GM12878 (cell line): ENCODE results near the gene DIPK1A. TPM values are rescaled to one million over a fixed set of nuclear protein-coding genes. Genes with fewer than 3 reads are reported as not detected.

Experiments used
- CTCF ChIP-seq, 3 experiments: IDR thresholded peaks in 2 of 3; conservative IDR thresholded peaks in 1 of 3; 2 replicates each; pipeline ENCODE4 v1.5.1; 2011; ENCODE audit warnings: low read depth in 3 of 3, low read length in 3 of 3, mild to moderate bottlenecking in 3 of 3, control low read depth in 2 of 3, moderate library complexity in 2 of 3, inconsistent platforms in 1 of 3, mixed read lengths in 1 of 3; ENCODE audit not compliant: control insufficient read depth in 2 of 3, insufficient read depth in 1 of 3; ENCODE audit errors: extremely low read depth in 1 of 3
- MYC ChIP-seq: IDR thresholded peaks from 2 replicates; pipeline ENCODE4 v1.6.1; 2011; ENCODE audit warnings: mild to moderate bottlenecking, low read length, moderate library complexity, inconsistent platforms; ENCODE audit not compliant: insufficient read depth, insufficient replicate concordance, insufficient read length, severe bottlenecking
- NFIC ChIP-seq: IDR thresholded peaks from 2 replicates; pipeline ENCODE4 v1.6.1; 2012; ENCODE audit warnings: low read depth, mild to moderate bottlenecking, inconsistent platforms, low read length, moderate library complexity
- RAD51 ChIP-seq: fragments of 450-650 bp; IDR thresholded peaks from 2 replicates; pipeline ENCODE4 v1.6.1; 2016; ENCODE audit warnings: moderate library complexity, mild to moderate bottlenecking, inconsistent platforms
- SMC3 ChIP-seq: IDR thresholded peaks from 2 replicates; pipeline ENCODE4 v1.6.1; 2011; ENCODE audit warnings: low read length, improper control_type of control experiment, borderline replicate concordance
- ZBTB33 ChIP-seq: fragments of 450-650 bp; IDR thresholded peaks from 2 replicates; pipeline ENCODE4 v1.6.1; 2017; ENCODE audit warnings: mild to moderate bottlenecking
- ZBTB40 ChIP-seq: fragments of 450-650 bp; IDR thresholded peaks from 2 replicates; pipeline ENCODE4 v1.6.1; 2016; ENCODE audit warnings: mild to moderate bottlenecking, moderate library complexity, borderline replicate concordance
- polyA plus RNA-seq, 11 experiments: library from polyadenylated mRNA; depleted of rRNA in 4 of 11; unstranded in 6 of 11; stranded (reverse) in 5 of 11; fragments of >200 nt; fragmentation: Nextera tagmentation in 4 of 11; fragmentation: Illumina TruSeq in 1 of 11; extraction: Ambion mirVana in 4 of 11; extraction: Trizol in 1 of 11; gene quantifications; 1 replicate in 1 of 11; 2 replicates in 10 of 11; pipeline versions ENCODE4 v1.2.1 to v1.2.3, GENCODE V29; 2011 to 2016; ENCODE audit warnings: inconsistent platforms in 2 of 11, missing spikeins in 2 of 11, low read depth in 1 of 11
- total RNA-seq, 4 experiments: library from RNA; depleted of rRNA in 3 of 4; stranded (reverse); fragments of >200 nt in 3 of 4; fragmentation: Illumina TruSeq in 1 of 4; extraction: Trizol in 1 of 4; gene quantifications; 2 replicates each; pipeline versions ENCODE4 v1.2.1 to v1.2.3, GENCODE V29; 2013 to 2021
- TF ChIP-seq, protein P1 (sequence below): fragments of 450-650 bp; IDR thresholded peaks from 2 replicates; pipeline ENCODE4 v1.6.1; 2017; ENCODE audit warnings: low read depth, mild to moderate bottlenecking, moderate library complexity
- TF ChIP-seq, protein P2 (sequence below): fragments of 450-650 bp; IDR thresholded peaks from 2 replicates; pipeline ENCODE4 v1.6.1; 2017; ENCODE audit warnings: mild to moderate bottlenecking, moderate library complexity
- TF ChIP-seq, protein P3 (sequence below): fragments of 450-650 bp; conservative IDR thresholded peaks from 2 replicates; pipeline ENCODE4 v1.6.1; 2017; ENCODE audit warnings: mild to moderate bottlenecking, moderate library complexity

DIPK1A gene
- total and polyA plus RNA-seq, 10 of the 15 experiments (the other 5 are each of a cell fraction or from before 2014, with no cell fraction given) = 4.9 to 15.0 (median 9.7) TPM

- TF ChIP-seq RAD51 (no peak), ZBTB33 (no peak), NFIC (no peak), ZBTB40 (no peak), MYC (no peak), SMC3 (no peak), CTCF (IDR thresholded peaks at IDR 0.05 in 2 of 3, conservative IDR thresholded peaks at IDR 0.05 in 1 of 3; ENCODE audit: control insufficient read depth in 2 of 3, extremely low read depth in 1 of 3, insufficient read depth in 1 of 3, low read depth in 3 of 3, low read length in 3 of 3) (no peak)
- TF ChIP-seq, protein P1, sequence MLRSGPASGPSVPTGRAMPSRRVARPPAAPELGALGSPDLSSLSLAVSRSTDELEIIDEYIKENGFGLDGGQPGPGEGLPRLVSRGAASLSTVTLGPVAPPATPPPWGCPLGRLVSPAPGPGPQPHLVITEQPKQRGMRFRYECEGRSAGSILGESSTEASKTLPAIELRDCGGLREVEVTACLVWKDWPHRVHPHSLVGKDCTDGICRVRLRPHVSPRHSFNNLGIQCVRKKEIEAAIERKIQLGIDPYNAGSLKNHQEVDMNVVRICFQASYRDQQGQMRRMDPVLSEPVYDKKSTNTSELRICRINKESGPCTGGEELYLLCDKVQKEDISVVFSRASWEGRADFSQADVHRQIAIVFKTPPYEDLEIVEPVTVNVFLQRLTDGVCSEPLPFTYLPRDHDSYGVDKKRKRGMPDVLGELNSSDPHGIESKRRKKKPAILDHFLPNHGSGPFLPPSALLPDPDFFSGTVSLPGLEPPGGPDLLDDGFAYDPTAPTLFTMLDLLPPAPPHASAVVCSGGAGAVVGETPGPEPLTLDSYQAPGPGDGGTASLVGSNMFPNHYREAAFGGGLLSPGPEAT = no peak
- TF ChIP-seq, protein P2, sequence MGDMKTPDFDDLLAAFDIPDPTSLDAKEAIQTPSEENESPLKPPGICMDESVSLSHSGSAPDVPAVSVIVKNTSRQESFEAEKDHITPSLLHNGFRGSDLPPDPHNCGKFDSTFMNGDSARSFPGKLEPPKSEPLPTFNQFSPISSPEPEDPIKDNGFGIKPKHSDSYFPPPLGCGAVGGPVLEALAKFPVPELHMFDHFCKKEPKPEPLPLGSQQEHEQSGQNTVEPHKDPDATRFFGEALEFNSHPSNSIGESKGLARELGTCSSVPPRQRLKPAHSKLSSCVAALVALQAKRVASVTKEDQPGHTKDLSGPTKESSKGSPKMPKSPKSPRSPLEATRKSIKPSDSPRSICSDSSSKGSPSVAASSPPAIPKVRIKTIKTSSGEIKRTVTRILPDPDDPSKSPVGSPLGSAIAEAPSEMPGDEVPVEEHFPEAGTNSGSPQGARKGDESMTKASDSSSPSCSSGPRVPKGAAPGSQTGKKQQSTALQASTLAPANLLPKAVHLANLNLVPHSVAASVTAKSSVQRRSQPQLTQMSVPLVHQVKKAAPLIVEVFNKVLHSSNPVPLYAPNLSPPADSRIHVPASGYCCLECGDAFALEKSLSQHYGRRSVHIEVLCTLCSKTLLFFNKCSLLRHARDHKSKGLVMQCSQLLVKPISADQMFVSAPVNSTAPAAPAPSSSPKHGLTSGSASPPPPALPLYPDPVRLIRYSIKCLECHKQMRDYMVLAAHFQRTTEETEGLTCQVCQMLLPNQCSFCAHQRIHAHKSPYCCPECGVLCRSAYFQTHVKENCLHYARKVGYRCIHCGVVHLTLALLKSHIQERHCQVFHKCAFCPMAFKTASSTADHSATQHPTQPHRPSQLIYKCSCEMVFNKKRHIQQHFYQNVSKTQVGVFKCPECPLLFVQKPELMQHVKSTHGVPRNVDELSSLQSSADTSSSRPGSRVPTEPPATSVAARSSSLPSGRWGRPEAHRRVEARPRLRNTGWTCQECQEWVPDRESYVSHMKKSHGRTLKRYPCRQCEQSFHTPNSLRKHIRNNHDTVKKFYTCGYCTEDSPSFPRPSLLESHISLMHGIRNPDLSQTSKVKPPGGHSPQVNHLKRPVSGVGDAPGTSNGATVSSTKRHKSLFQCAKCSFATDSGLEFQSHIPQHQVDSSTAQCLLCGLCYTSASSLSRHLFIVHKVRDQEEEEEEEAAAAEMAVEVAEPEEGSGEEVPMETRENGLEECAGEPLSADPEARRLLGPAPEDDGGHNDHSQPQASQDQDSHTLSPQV = no peak
- TF ChIP-seq, protein P3, sequence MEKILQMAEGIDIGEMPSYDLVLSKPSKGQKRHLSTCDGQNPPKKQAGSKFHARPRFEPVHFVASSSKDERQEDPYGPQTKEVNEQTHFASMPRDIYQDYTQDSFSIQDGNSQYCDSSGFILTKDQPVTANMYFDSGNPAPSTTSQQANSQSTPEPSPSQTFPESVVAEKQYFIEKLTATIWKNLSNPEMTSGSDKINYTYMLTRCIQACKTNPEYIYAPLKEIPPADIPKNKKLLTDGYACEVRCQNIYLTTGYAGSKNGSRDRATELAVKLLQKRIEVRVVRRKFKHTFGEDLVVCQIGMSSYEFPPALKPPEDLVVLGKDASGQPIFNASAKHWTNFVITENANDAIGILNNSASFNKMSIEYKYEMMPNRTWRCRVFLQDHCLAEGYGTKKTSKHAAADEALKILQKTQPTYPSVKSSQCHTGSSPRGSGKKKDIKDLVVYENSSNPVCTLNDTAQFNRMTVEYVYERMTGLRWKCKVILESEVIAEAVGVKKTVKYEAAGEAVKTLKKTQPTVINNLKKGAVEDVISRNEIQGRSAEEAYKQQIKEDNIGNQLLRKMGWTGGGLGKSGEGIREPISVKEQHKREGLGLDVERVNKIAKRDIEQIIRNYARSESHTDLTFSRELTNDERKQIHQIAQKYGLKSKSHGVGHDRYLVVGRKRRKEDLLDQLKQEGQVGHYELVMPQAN = no peak
These were observed 31.6 kb upstream of the DIPK1A start (continued) for GRCh38 chr1:92992877-92993276.
